Lower leg skin (tissue), 3 donors: Measurements from ENCODE around the gene F10.

ENCODE experiments used
- CTCF ChIP-seq, 3 donors: fragments of 450-650 bp; IDR thresholded peaks; one replicate each; pipeline ENCODE4 v1.5.1; 2016; ENCODE audit warnings: antibody characterized with exemption in 3 of 3, mild to moderate bottlenecking in 3 of 3, moderate library complexity in 2 of 3
- POLR2A ChIP-seq, 2 donors: fragments of 450-650 bp; IDR thresholded peaks; one replicate each; pipeline ENCODE4 v1.6.1; 2016 to 2017; ENCODE audit warnings: antibody characterized with exemption in 2 of 2, mild to moderate bottlenecking in 1 of 2, moderate library complexity in 1 of 2

- TF ChIP-seq CTCF (IDR thresholded peaks at IDR 0.05) (no peak), POLR2A (IDR thresholded peaks at IDR 0.05) (no peak)
These were observed 28.8 kb upstream of the F10 start for GRCh38 chr13:113093580-113094409.
